ENCODE data around the gene AVPR1A.

AVPR1A gene

DNA sequence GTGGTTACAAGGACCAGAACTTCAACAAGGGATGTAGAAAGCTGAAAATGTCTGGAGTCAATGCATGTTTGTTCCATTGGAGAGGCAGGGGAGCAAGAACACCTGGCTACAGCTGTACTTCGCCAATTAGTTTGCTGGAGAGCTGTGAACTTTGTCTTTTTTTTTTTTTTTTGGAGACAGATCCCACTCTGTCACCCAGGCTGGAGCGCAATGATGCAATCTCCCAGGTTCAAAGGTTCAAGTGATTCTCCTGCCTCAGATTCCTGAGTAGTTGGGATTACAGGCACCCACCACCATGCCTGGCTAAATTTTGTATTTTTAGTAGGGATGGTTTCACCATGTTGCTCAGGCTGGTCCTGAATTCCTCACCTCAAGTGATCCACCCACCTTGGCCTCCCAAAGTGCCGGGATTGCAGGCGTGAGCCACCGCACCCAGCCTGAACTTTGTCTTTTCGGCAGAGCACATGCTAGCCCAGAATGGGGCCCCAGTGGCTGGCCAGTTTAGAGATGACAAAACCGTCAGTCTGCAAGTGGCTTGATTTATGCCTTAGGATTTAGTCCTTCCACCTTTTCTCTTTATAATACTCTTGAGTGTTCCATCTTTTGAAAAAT lies 55.5 kb downstream of the AVPR1A start:
- DNase-seq (ENCODE audit: low read depth in 1 of 2, low spot score in 1 of 2): no peak

DNA sequence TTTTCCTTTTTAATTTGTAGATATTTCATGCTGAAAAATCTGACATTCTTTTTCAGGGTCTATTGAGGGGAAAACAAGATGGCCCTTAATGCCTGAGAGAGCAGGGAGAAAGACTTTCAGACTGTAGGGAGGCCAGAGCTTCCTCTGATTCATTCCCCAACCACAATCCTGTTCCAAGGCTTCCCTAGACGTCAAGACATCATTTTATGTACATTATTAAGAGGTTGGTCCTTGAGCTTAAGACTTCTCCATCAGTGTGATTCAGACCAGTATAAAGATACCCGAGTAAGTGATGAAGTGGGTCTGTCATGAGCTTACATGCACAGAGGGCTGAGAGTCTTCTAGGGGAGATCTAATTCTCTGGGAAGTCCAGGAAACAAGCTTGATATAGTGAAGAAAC lies 57.3 kb downstream of the AVPR1A start:
- no peak for DNase-seq (ENCODE audit: low read depth in 1 of 2, low spot score in 1 of 2)

DNA sequence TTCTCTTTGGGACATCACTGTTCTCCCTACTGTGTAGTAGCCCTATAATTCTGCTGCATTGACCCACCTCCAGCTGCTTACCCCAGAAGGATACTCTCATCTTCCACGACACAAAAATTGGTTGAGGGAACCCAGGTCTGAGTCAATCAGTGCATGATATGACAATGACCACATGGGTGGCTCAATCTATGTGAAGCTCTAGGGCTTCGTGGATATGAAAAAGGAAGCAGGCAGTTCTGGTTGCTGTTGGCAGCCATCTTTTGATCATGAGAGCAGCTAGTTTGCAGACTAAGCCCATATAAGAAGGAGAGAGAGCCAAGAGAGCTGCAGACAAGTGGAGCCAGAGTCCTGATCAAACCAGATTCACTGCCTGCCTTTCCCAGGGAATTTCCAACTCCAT lies 57.9 kb downstream of the AVPR1A start:
- no peak for DNase-seq (ENCODE audit: low read depth in 1 of 2, low spot score in 1 of 2)
